Panc1 (cell line): ENCODE measurements around the gene ACADSB.

Source experiments
- POLR2AphosphoS5 ChIP-seq: IDR thresholded peaks from 2 replicates; pipeline ENCODE4 v1.6.1; 2012; ENCODE audit warnings: mild to moderate bottlenecking, low read depth, low read length, moderate library complexity
- SIN3A ChIP-seq: IDR thresholded peaks from 2 replicates; pipeline ENCODE4 v1.6.1; 2012; ENCODE audit warnings: low read depth, mild to moderate bottlenecking, low read length, moderate library complexity, borderline replicate concordance; ENCODE audit not compliant: insufficient read depth
- TF ChIP-seq, protein P1 (sequence below): fragments of 450-650 bp; IDR thresholded peaks from 2 replicates; pipeline ENCODE4 v1.5.1; 2017; ENCODE audit warnings: mild to moderate bottlenecking

DNA sequence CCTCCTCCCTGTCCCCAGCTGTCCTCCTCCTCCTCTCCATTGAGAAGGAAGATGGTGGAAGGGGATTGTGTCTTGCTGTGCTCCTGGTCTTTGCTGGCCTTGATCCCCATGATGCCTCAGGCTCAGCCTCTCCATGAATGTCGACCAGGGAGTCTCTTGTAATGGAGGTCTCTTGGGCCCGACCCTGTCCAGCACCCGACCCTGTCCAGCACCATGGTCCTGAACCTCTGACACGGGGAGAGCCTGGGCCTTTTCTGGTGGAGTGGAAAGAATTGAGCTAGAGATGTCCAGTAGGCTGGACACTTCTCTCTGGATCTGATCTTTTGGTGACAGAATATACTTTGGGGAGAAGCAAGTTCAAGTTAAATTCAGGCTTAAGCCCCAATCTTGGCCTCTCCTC lies 84.7 kb downstream of the ACADSB start:
- TF ChIP-seq, protein P1, sequence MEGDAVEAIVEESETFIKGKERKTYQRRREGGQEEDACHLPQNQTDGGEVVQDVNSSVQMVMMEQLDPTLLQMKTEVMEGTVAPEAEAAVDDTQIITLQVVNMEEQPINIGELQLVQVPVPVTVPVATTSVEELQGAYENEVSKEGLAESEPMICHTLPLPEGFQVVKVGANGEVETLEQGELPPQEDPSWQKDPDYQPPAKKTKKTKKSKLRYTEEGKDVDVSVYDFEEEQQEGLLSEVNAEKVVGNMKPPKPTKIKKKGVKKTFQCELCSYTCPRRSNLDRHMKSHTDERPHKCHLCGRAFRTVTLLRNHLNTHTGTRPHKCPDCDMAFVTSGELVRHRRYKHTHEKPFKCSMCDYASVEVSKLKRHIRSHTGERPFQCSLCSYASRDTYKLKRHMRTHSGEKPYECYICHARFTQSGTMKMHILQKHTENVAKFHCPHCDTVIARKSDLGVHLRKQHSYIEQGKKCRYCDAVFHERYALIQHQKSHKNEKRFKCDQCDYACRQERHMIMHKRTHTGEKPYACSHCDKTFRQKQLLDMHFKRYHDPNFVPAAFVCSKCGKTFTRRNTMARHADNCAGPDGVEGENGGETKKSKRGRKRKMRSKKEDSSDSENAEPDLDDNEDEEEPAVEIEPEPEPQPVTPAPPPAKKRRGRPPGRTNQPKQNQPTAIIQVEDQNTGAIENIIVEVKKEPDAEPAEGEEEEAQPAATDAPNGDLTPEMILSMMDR: no peak
- TF ChIP-seq SIN3A (no peak), POLR2AphosphoS5 (no peak)
